GM12892 (cell line): ENCODE results near the gene HBM.

Experiments used
- POLR2A ChIP-seq: IDR thresholded peaks from 2 replicates; pipeline ENCODE4 v1.6.1; 2011; ENCODE audit warnings: low read depth, low read length, control low read depth
- POLR2AphosphoS5 ChIP-seq: IDR thresholded peaks from 2 replicates; pipeline ENCODE4 v1.6.1; 2011; ENCODE audit warnings: low read depth, low read length, control low read depth

GRCh38 chr16:180681-181564 lies 15.1 kb downstream of the HBM start:
- TF ChIP-seq POLR2AphosphoS5 (no peak), POLR2A (no peak)
